Astrocyte (in vitro differentiated cells and primary cell): Measurements from ENCODE around the gene TULP4.

Experiments
- CTCF ChIP-seq: IDR thresholded peaks from 2 replicates; pipeline ENCODE4 v1.5.1; 2011; ENCODE audit warnings: low read depth, mild to moderate bottlenecking, inconsistent platforms, low read length, moderate library complexity; ENCODE audit not compliant: insufficient read depth
- EZH2 ChIP-seq: IDR thresholded peaks from 2 replicates; pipeline ENCODE4 v1.6.1; 2012; ENCODE audit warnings: mild to moderate bottlenecking, low read length, inconsistent platforms; ENCODE audit not compliant: insufficient read depth

- TF ChIP-seq CTCF (no peak), EZH2 (no peak)
These were observed 226.5 kb downstream of the TULP4 start for GRCh38 chr6:158538741-158539140.
